Thyroid gland (tissue), 4 donors: Measurements from ENCODE around the gene NR1H3. TPM values are rescaled to one million over a fixed set of nuclear protein-coding genes. Genes with fewer than 3 reads are reported as not detected.

ENCODE experiments used
- DNase-seq, 2 donors: peaks; one replicate each; pipeline ENCODE4 v3.0.0-alpha.2; 2019
- H3K27ac ChIP-seq, 3 donors: fragments of 200-600 bp; sonication (generic); 1 replicate in 2 of 3; 2 replicates in 1 of 3; pipeline ENCODE4 v1.5.1; 2016 to 2019; ENCODE audit warnings: mild to moderate bottlenecking in 1 of 3, moderate library complexity in 1 of 3
- H3K27me3 ChIP-seq: fragments of 200-600 bp; sonication (generic); one replicate; pipeline ENCODE4 v1.5.1; 2019
- H3K36me3 ChIP-seq, 2 donors: fragments of 200-600 bp; sonication (generic); one replicate each; pipeline ENCODE4 v1.5.1; 2016 to 2019
- H3K4me1 ChIP-seq, 2 donors: fragments of 200-600 bp; sonication (generic); one replicate each; pipeline ENCODE4 v1.5.1; 2017 to 2019
- H3K4me3 ChIP-seq, 3 donors: fragments of 200-600 bp; sonication (generic); replicated peaks in 1 of 3; 1 replicate in 2 of 3; 2 replicates in 1 of 3; pipeline ENCODE4 v1.5.1; 2016; ENCODE audit warnings: mild to moderate bottlenecking in 1 of 3
- H3K9me3 ChIP-seq: fragments of 200-600 bp; sonication (generic); one replicate; pipeline ENCODE4 v1.5.1; 2017
- POLR2A ChIP-seq, 2 donors: fragments of 450-650 bp; IDR thresholded peaks; one replicate each; pipeline ENCODE4 v1.6.1; 2017; ENCODE audit warnings: antibody characterized with exemption in 2 of 2, mild to moderate bottlenecking in 2 of 2, moderate library complexity in 1 of 2
- WGBS, 2 donors: methylation state at CpG; one replicate each; pipeline ENCODE4 v1.1.5; 2017; 5-methylcytosine and 5-hydroxymethylcytosine counted together
- intact Hi-C: fragments of 100-400 bp; cut with DNase I; formaldehyde crosslinking; loops from one replicate; pipeline ENCODE4 v1.15.1; 2023
- total RNA-seq, 4 donors: library from RNA; depleted of rRNA; stranded (reverse); fragments of >200 nt; gene quantifications; one replicate each; pipeline ENCODE4 v1.2.3, GENCODE V29; 2016
- TF ChIP-seq, protein P1 (sequence below), 6 experiments: fragments of 200-600 bp in 3 of 6; fragments of 450-650 bp in 3 of 6; sonication (generic) in 3 of 6; IDR thresholded peaks; one replicate each; pipeline ENCODE4 v1.5.1; 2016 to 2019; ENCODE audit warnings: antibody characterized with exemption in 6 of 6, mild to moderate bottlenecking in 2 of 6, inconsistent platforms in 1 of 6, moderate library complexity in 1 of 6

The NR1H3 gene
- total RNA-seq, 4 donors from 2014 or later = 27.5 to 58.3 (median 42.5) TPM

DNA sequence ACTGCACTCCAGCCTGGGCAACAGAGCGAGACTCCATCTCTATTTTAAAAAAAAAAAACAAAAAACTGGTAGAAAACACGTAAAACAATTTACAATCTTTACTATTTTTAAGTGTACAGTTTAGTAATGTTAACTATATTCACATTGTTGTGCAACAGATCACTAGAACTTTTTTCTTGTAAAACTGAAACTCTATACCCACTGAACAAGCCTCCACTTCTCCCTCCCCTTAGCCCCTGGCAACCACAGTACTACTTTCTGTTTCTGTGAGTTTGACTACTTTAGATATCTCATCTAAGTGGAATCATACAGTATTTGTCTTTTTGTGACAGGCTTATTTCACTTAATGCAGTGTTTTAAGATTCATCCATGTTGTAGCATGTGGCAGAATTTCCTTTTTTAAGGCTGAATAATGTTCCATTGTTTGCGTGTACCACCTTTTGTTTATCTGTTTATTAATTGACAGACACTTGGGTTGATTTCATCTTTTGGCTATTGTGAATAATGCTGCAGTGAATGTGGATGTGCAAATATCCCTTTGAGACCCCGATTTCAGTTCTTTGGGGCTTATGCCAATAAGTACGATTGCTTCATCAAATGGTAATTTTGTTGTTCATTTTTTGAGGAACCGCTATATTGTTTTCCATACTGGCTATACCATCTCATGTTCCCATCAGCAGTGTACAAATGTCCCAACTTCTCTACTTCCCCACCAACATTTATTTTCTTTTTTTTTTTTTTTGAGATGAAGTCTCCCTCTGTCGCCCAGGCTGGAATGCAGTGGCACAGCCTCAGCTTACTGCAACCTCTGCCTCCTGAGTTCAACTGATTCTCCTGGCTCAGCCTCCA is 32.0 kb upstream of the NR1H3 start:
- TF ChIP-seq, protein P1, sequence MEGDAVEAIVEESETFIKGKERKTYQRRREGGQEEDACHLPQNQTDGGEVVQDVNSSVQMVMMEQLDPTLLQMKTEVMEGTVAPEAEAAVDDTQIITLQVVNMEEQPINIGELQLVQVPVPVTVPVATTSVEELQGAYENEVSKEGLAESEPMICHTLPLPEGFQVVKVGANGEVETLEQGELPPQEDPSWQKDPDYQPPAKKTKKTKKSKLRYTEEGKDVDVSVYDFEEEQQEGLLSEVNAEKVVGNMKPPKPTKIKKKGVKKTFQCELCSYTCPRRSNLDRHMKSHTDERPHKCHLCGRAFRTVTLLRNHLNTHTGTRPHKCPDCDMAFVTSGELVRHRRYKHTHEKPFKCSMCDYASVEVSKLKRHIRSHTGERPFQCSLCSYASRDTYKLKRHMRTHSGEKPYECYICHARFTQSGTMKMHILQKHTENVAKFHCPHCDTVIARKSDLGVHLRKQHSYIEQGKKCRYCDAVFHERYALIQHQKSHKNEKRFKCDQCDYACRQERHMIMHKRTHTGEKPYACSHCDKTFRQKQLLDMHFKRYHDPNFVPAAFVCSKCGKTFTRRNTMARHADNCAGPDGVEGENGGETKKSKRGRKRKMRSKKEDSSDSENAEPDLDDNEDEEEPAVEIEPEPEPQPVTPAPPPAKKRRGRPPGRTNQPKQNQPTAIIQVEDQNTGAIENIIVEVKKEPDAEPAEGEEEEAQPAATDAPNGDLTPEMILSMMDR (IDR thresholded peaks at IDR 0.05) = no peak
- no peak for TF ChIP-seq POLR2A (IDR thresholded peaks at IDR 0.05)
- no peaks in the 10 kb centered on the region for H3K27me3 ChIP-seq
- H3K27ac ChIP-seq = no peak overlapping the region
- H3K4me3 ChIP-seq = no peak overlapping the region
- H3K9me3 ChIP-seq = no peaks in the 10 kb centered on the region
- no peak for DNase-seq
- no peaks in the 10 kb centered on the region for H3K4me1 ChIP-seq
- no peaks in the 10 kb centered on the region for H3K36me3 ChIP-seq
- intact Hi-C loops = no loop called here
- 92 to 96% methylated on average over 7 of the region's 7 CpGs for WGBS, 2 donors

DNA sequence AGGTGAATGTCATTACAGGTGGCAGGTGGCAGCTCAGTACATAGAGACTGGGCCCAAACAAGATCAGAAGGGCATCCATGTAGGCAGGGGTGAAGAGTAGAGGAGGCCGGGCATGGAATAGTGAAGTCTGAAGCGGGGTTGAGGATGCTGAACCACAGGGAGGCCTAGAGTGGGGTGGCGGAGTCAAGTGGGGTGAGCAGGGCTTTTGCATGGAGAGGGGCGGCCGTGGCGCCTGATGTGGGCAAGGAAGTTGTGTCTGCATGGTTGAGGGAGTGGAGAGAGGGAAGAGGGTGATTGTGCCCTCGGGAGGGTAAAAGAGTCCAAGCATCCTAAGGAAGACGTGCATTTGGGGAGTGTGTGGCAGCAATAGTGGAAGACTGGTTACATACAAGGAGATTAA is 28.6 kb upstream of the NR1H3 start:
- no peak for TF ChIP-seq POLR2A (IDR thresholded peaks at IDR 0.05)
- TF ChIP-seq, protein P1 (IDR thresholded peaks at IDR 0.05) = no peak
- DNase-seq = no peak
- H3K27me3 ChIP-seq = no peaks in the 10 kb centered on the region
- intact Hi-C loops = no loop called here
- peaks cover 0 to under 1% of the 10 kb centered on the region in 2 donors for H3K4me1 ChIP-seq
- 96 to 98% methylated on average over 8 of the region's 8 CpGs for WGBS, 2 donors
- no peak overlapping the region for H3K4me3 ChIP-seq
- no peak overlapping the region for H3K27ac ChIP-seq
- H3K9me3 ChIP-seq = no peaks in the 10 kb centered on the region
- H3K36me3 ChIP-seq = no peaks in the 10 kb centered on the region

DNA sequence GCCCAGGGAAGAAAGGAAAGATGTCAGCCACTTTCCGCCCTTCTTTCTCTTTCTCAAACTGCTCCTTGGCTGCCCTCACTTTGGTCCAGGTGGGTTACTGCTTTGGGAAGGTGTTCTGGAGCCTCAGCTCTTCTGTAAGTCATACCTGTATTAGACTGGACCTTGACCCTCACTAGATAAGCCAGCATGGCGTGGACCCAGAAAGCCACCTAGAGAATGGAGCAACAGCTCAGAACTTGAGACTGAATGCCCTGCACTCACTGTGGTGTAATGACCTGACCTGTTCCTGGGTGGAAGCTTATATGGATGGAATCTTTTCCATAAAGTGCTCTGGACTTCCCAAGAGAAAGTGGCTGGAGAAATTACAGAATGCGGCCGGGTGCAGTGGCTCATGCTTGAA is 24.7 kb upstream of the NR1H3 start:
- H3K4me1 ChIP-seq = peaks cover 0 to 7% of the 10 kb centered on the region in 2 donors
- intact Hi-C loops = no loop called here
- no peaks in the 10 kb centered on the region for H3K9me3 ChIP-seq
- no peak for DNase-seq
- TF ChIP-seq POLR2A (IDR thresholded peaks at IDR 0.05) = no peak
- TF ChIP-seq, protein P1 (IDR thresholded peaks at IDR 0.05) = no peak
- H3K27ac ChIP-seq = no peak overlapping the region
- H3K4me3 ChIP-seq = no peak overlapping the region
- no peaks in the 10 kb centered on the region for H3K27me3 ChIP-seq
- 93 to 100% methylated on average over 3 to 4 of the region's 4 CpGs for WGBS, 2 donors
- no peaks in the 10 kb centered on the region for H3K36me3 ChIP-seq

DNA sequence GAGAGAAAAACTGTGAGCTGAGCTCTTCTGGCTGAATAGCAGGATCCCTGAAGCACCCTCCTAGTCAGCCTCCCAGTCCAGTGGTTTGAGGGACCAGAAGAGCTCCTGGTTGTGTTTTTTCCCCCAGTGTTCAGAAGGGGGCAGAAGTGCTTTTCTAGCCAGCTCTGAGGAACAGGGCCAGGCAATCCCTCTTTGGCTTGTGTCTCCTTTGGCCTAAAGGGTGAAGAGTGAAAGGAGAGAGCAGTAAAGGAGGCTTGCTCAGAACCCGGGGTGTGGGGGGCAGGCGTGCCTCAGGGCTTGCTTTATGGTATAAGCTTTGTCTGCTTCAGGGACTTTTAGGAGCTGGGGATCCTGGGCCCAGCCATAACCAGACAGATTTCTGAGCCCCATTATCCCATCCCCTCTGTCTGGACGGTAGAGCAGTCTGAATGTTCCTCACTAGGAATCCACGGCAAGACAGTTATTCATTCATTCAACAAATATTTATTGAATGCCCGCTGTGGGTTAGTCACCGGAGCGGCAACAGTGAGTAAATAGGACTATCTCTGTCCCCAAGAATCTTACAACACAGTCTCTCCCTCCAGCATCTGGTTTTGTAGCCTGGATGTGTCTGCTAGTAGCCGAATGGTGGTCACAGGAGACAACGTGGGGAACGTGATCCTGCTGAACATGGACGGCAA is 23.7 kb upstream of the NR1H3 start:
- Histone ChIP-seq H3K4me1 (peaks cover 0 to 7% of the 10 kb centered on the region in 2 donors), H3K36me3 (peaks cover 3 to 5% of the 10 kb centered on the region in 2 donors), H3K9me3 (no peaks in the 10 kb centered on the region), H3K27me3 (no peaks in the 10 kb centered on the region), H3K4me3 (no peak overlapping the region), H3K27ac (peak overlapping the region in 1 of 3 donors; percentile 51)
- WGBS, 2 donors = 57 to 67% methylated on average over 11 of the region's 11 CpGs
- TF ChIP-seq POLR2A (IDR thresholded peaks at IDR 0.05) = no peak
- TF ChIP-seq, protein P1 (IDR thresholded peaks at IDR 0.05) = peak in 3 of 6 experiments; percentile 10 to 26 (median 16)
- intact Hi-C loops = no loop called here
- no peak for DNase-seq

DNA sequence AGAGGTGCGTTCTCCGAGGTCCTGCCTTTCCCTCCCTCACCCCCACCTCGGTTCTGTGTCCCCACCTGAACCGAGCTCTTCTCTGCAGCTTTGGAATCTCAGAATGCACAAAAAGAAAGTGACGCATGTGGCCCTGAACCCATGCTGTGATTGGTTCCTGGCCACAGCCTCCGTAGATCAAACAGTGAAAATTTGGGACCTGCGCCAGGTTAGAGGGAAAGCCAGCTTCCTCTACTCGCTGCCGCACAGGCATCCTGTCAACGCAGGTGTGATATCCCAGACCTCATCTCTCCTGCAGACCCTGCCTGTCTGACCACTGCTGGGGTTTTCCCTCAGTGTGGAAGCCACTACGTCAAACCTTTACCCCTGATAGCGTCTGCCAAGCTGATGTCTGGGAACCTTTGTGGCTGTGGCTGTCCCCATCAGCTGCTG is 23.1 kb upstream of the NR1H3 start:
- 32 to 46% methylated on average over 11 to 12 of the region's 12 CpGs for WGBS, 2 donors
- peaks cover 0 to 7% of the 10 kb centered on the region in 2 donors for H3K4me1 ChIP-seq
- no peaks in the 10 kb centered on the region for H3K9me3 ChIP-seq
- intact Hi-C loops = no loop called here
- peak overlapping the region in 1 of 3 donors; percentile 51 for H3K27ac ChIP-seq
- H3K4me3 ChIP-seq = no peak overlapping the region
- H3K27me3 ChIP-seq = no peaks in the 10 kb centered on the region
- peak; percentile 78 to 84 for DNase-seq
- TF ChIP-seq, protein P1 (IDR thresholded peaks at IDR 0.05) = no peak
- TF ChIP-seq POLR2A (IDR thresholded peaks at IDR 0.05) = peak in 1 of 2 donors; percentile 14
- peaks cover 9% of the 10 kb centered on the region in 2 donors for H3K36me3 ChIP-seq
